ENCODE measurements around the gene CHMP2A. TPM values are rescaled to one million over a fixed set of nuclear protein-coding genes. Genes with fewer than 3 reads are reported as not detected.
A peak's percentile ranks its signal among the peaks of the same experiment; 100 is the strongest.

CHMP2A gene
- total and polyA plus RNA-seq, 2 of the 13 experiments (the other 11 are each of a cell fraction or from before 2014, with no cell fraction given) = 49.7 to 55.0 TPM

DNA sequence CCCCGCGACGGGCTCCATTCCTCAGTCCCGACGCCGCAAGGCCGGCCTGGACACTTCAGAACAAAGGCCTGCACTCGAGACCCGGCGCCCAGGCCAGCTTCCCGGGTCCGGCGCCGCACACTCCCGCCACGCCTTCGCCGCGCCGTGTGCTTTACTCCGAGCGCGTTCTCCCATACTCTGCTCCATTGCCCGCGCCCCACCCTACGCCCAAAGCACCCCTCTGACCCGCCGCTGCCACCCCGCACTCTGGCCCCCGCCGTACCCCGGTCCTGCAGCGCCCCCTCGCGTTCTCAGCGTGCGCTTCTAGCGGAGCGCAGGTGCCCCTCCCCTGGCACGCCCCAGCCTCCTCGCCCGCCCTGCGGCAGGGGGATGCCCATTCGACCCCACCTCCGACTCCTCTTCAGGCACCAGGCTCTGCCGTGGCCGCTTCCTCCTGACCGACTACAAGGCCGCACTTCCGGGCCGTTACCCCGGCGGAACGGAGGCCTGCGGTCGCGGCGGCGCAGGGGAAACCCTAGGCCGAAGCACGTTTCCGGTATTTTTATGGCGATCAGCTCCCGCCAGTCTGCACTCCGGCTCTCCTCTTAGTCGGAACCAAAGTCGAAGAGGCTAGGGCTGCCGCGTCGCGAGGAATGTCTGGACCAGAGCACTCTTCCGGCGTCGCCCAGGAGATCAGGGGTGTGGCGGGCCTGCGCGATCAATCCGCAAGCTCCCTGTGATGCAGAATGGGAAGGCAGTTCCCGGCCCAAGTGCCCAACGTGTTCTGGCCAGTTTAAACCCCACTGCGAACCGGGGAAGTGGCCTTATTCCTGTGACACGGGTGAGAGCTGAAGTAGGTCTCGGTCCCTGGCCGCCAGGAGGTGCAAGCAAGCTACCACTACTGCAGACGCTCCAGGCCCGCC, 35.3 kb downstream of the CHMP2A start, which contains the start of gene ZBTB45 (continued):
- TF ChIP-seq, protein P1, sequence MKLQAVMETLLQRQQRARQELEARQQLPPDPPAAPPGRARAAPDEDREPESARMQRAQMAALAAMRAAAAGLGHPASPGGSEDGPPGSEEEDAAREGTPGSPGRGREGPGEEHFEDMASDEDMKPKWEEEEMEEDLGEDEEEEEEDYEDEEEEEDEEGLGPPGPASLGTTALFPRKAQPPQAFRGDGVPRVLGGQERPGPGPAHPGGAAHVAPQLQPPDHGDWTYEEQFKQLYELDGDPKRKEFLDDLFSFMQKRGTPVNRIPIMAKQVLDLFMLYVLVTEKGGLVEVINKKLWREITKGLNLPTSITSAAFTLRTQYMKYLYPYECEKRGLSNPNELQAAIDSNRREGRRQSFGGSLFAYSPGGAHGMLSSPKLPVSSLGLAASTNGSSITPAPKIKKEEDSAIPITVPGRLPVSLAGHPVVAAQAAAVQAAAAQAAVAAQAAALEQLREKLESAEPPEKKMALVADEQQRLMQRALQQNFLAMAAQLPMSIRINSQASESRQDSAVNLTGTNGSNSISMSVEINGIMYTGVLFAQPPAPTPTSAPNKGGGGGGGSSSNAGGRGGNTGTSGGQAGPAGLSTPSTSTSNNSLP (IDR thresholded peaks at IDR 0.05; ENCODE audit: low read depth, low read length) = peak; percentile 51; the same call in 1 of the 2 replicates
- TF ChIP-seq, protein P2, sequence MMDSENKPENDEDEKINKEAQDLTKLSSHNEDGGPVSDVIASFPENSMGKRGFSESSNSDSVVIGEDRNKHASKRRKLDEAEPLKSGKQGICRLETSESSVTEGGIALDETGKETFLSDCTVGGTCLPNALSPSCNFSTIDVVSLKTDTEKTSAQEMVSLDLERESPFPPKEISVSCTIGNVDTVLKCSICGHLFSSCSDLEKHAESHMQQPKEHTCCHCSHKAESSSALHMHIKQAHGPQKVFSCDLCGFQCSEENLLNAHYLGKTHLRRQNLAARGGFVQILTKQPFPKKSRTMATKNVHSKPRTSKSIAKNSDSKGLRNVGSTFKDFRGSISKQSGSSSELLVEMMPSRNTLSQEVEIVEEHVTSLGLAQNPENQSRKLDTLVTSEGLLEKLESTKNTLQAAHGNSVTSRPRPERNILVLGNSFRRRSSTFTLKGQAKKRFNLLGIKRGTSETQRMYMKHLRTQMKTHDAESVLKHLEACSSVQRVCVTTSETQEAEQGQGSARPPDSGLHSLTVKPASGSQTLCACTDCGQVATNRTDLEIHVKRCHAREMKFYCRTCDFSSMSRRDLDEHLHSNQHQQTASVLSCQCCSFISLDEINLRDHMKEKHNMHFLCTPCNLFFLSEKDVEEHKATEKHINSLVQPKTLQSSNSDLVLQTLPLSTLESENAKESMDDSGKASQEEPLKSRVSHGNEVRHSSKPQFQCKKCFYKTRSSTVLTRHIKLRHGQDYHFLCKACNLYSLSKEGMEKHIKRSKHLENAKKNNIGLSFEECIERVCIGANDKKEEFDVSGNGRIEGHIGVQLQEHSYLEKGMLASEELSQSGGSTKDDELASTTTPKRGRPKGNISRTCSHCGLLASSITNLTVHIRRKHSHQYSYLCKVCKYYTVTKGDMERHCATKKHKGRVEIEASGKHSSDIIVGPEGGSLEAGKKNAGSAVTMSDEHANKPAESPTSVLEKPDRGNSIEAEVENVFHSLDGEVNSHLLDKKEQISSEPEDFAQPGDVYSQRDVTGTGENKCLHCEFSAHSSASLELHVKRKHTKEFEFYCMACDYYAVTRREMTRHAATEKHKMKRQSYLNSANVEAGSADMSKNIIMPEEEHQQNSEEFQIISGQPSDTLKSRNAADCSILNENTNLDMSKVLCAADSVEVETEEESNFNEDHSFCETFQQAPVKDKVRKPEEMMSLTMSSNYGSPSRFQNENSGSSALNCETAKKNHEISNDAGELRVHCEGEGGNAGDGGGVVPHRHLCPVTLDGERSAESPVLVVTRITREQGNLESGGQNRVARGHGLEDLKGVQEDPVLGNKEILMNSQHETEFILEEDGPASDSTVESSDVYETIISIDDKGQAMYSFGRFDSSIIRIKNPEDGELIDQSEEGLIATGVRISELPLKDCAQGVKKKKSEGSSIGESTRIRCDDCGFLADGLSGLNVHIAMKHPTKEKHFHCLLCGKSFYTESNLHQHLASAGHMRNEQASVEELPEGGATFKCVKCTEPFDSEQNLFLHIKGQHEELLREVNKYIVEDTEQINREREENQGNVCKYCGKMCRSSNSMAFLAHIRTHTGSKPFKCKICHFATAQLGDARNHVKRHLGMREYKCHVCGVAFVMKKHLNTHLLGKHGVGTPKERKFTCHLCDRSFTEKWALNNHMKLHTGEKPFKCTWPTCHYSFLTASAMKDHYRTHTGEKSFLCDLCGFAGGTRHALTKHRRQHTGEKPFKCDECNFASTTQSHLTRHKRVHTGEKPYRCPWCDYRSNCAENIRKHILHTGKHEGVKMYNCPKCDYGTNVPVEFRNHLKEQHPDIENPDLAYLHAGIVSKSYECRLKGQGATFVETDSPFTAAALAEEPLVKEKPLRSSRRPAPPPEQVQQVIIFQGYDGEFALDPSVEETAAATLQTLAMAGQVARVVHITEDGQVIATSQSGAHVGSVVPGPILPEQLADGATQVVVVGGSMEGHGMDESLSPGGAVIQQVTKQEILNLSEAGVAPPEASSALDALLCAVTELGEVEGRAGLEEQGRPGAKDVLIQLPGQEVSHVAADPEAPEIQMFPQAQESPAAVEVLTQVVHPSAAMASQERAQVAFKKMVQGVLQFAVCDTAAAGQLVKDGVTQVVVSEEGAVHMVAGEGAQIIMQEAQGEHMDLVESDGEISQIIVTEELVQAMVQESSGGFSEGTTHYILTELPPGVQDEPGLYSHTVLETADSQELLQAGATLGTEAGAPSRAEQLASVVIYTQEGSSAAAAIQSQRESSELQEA (CRISPR knock-in tag; IDR thresholded peaks at IDR 0.05; ENCODE audit: not compliant biosample characterization) = peak; percentile 86
- TF ChIP-seq, protein P3, sequence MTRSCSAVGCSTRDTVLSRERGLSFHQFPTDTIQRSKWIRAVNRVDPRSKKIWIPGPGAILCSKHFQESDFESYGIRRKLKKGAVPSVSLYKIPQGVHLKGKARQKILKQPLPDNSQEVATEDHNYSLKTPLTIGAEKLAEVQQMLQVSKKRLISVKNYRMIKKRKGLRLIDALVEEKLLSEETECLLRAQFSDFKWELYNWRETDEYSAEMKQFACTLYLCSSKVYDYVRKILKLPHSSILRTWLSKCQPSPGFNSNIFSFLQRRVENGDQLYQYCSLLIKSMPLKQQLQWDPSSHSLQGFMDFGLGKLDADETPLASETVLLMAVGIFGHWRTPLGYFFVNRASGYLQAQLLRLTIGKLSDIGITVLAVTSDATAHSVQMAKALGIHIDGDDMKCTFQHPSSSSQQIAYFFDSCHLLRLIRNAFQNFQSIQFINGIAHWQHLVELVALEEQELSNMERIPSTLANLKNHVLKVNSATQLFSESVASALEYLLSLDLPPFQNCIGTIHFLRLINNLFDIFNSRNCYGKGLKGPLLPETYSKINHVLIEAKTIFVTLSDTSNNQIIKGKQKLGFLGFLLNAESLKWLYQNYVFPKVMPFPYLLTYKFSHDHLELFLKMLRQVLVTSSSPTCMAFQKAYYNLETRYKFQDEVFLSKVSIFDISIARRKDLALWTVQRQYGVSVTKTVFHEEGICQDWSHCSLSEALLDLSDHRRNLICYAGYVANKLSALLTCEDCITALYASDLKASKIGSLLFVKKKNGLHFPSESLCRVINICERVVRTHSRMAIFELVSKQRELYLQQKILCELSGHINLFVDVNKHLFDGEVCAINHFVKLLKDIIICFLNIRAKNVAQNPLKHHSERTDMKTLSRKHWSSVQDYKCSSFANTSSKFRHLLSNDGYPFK (CRISPR knock-in tag; IDR thresholded peaks at IDR 0.05; ENCODE audit: borderline replicate concordance) = peak; percentile 98
- peak; percentile 86; the same call in 1 of the 2 replicates for TF ChIP-seq ZNF234 (CRISPR knock-in tag; conservative IDR thresholded peaks at IDR 0.05)
- 0 out of 2 replicates have a peak, but pooled peaks have one; percentile 16 for TF ChIP-seq ZNF7 (CRISPR knock-in tag; IDR thresholded peaks at IDR 0.05)
- TF ChIP-seq RBAK (CRISPR knock-in tag; IDR thresholded peaks at IDR 0.05) = peak; percentile 47
- TF ChIP-seq, protein P4, sequence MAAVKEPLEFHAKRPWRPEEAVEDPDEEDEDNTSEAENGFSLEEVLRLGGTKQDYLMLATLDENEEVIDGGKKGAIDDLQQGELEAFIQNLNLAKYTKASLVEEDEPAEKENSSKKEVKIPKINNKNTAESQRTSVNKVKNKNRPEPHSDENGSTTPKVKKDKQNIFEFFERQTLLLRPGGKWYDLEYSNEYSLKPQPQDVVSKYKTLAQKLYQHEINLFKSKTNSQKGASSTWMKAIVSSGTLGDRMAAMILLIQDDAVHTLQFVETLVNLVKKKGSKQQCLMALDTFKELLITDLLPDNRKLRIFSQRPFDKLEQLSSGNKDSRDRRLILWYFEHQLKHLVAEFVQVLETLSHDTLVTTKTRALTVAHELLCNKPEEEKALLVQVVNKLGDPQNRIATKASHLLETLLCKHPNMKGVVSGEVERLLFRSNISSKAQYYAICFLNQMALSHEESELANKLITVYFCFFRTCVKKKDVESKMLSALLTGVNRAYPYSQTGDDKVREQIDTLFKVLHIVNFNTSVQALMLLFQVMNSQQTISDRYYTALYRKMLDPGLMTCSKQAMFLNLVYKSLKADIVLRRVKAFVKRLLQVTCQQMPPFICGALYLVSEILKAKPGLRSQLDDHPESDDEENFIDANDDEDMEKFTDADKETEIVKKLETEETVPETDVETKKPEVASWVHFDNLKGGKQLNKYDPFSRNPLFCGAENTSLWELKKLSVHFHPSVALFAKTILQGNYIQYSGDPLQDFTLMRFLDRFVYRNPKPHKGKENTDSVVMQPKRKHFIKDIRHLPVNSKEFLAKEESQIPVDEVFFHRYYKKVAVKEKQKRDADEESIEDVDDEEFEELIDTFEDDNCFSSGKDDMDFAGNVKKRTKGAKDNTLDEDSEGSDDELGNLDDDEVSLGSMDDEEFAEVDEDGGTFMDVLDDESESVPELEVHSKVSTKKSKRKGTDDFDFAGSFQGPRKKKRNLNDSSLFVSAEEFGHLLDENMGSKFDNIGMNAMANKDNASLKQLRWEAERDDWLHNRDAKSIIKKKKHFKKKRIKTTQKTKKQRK (IDR thresholded peaks at IDR 0.05; ENCODE audit: low read length) = no peak
- peak; percentile 89 for TF ChIP-seq ZNF205 (CRISPR knock-in tag; IDR thresholded peaks at IDR 0.05)
- peak; percentile 86 for TF ChIP-seq RAD21 (CRISPR knock-in tag; IDR thresholded peaks at IDR 0.05)
- peak; percentile 99 for TF ChIP-seq ZNF788 (CRISPR knock-in tag; IDR thresholded peaks at IDR 0.05; ENCODE audit: borderline replicate concordance)
- TF ChIP-seq HNRNPLL (IDR thresholded peaks at IDR 0.05; ENCODE audit: low read depth, low read length, poor library complexity, severe bottlenecking) = peak; percentile 95
